ENCODE measurements around the gene COX6A1. TPM values are rescaled to one million over a fixed set of nuclear protein-coding genes. Genes with fewer than 3 reads are reported as not detected.
A peak's percentile ranks its signal among the peaks of the same experiment; 100 is the strongest.

Gene COX6A1
- total RNA-seq, 6 experiments from 2014 or later, result 229 to 625 (median 292) TPM

DNA sequence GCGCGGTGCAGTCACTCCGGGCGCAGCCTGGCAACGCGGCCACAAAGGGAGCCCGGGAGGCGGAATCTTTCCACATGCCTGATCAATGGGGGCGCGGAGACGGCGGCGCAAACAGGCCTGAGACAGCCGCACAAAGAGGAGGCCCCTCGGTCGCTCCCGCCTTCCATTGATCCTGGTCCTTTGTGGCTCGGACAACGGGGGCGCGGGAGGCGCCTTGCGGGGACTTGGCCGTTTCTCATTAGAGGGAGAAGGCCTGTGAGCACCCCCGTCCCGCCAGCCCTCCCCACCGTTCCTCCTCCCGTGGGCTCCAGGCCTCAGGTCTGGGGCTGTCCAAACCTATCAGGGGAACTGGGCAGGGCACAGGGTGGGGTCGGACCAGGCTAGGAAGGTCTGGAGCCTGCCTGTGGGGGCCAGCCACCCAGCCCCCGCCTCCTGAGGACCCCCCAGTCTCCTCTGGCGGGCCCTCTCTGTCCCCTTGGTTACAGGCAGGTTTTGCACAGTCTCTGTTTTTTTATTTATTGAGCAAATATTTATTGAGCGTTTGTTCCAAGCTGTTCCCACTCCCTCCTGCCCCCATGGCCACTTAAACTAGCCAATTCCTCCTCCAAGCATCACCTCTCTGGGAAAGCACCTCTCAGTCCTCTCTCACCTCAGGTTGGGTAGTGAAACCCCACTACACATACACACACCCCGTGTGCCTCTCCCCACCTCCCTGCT lies 39.9 kb upstream of the COX6A1 start:
- WGBS (ENCODE audit: insufficient coverage, low coverage, low lambda C conversion rate, missing lambda C conversion rate), result 41% methylated on average over 14 of the region's 33 CpGs
- H3K27me3 ChIP-seq, result no peaks in the 10 kb centered on the region
- intact Hi-C loops (cut with DNase I), result no loop called here
- peaks cover 0 to 6% (median 0%) of the 10 kb centered on the region in 4 donors for H3K4me1 ChIP-seq
- H3K27ac ChIP-seq, result no peak overlapping the region
- no peaks in the 10 kb centered on the region for H3K9me3 ChIP-seq
- no peaks in the 10 kb centered on the region for H3K36me3 ChIP-seq
- TF ChIP-seq POLR2A (IDR thresholded peaks at IDR 0.05) (no peak), CTCF (IDR thresholded peaks at IDR 0.05) (no peak)
- H3K4me3 ChIP-seq, result peak overlapping the region in 1 of 3 donors; percentile 16
- peak in 1 of 3 donors; percentile 24 for DNase-seq
- peak; percentile 40 to 82 (median 74) for ATAC-seq

GRCh38 chr12:120399531-120399930 lies 38.4 kb upstream of the COX6A1 start:
- Histone ChIP-seq H3K9me3 (no peaks in the 10 kb centered on the region), H3K4me3 (no peak overlapping the region), H3K36me3 (no peaks in the 10 kb centered on the region), H3K27ac (no peak overlapping the region), H3K27me3 (no peaks in the 10 kb centered on the region), H3K4me1 (peaks cover 0 to 6% (median 0%) of the 10 kb centered on the region in 4 donors)
- TF ChIP-seq CTCF (IDR thresholded peaks at IDR 0.05) (no peak), POLR2A (IDR thresholded peaks at IDR 0.05) (no peak)
- DNase-seq (no peak), ATAC-seq (no peak)
- 83% methylated on average over 4 of the region's 5 CpGs for WGBS (ENCODE audit: insufficient coverage, low coverage, low lambda C conversion rate, missing lambda C conversion rate)
- intact Hi-C loops (cut with DNase I), result no loop called here

- no peaks in the 10 kb centered on the region for H3K9me3 ChIP-seq
- TF ChIP-seq POLR2A (IDR thresholded peaks at IDR 0.05) (no peak), CTCF (IDR thresholded peaks at IDR 0.05) (no peak)
- H3K4me3 ChIP-seq, result no peak overlapping the region
- 33% methylated on average over 10 of the region's 13 CpGs for WGBS (ENCODE audit: insufficient coverage, low coverage, low lambda C conversion rate, missing lambda C conversion rate)
- peaks cover 0 to 6% (median 0%) of the 10 kb centered on the region in 4 donors for H3K4me1 ChIP-seq
- H3K36me3 ChIP-seq, result no peaks in the 10 kb centered on the region
- H3K27me3 ChIP-seq, result no peaks in the 10 kb centered on the region
- H3K27ac ChIP-seq, result no peak overlapping the region
- intact Hi-C loops (cut with DNase I), result no loop called here
- DNase-seq (no peak), ATAC-seq (no peak)
These were observed 35.7 kb upstream of the COX6A1 start for GRCh38 chr12:120402217-120402616.

DNA sequence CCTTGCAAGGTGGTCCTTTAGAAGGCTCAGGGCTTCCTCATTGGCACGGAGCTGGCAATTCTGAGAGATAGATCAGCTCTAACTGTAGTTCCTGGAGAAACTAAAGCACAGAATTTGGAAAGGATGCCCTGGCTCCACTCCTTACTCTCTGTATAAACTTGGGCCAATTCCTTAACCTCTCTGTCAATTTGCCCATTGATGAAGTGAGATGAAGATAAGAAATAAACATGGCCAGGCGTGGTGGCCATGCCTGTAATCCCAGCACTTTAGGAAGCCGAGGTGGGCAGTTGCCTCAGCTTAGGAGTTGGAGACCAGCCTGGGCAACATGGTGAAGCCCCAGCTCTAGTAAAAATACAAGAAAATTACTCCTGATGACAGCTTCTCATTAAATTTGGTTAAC lies 34.0 kb upstream of the COX6A1 start:
- H3K27me3 ChIP-seq, result no peaks in the 10 kb centered on the region
- H3K9me3 ChIP-seq, result no peaks in the 10 kb centered on the region
- ATAC-seq (no peak), DNase-seq (no peak)
- H3K4me1 ChIP-seq, result no peaks in the 10 kb centered on the region
- H3K36me3 ChIP-seq, result no peaks in the 10 kb centered on the region
- no peak for TF ChIP-seq CTCF (IDR thresholded peaks at IDR 0.05)
- TF ChIP-seq POLR2A (IDR thresholded peaks at IDR 0.05), result no peak
- intact Hi-C loops (cut with DNase I), result no loop called here
- H3K27ac ChIP-seq, result no peak overlapping the region
- WGBS (ENCODE audit: insufficient coverage, low coverage, low lambda C conversion rate, missing lambda C conversion rate), result 73% methylated on average over 2 of the region's 3 CpGs
- H3K4me3 ChIP-seq, result no peak overlapping the region
